Trophoblast cell (in vitro differentiated cells and primary cell): ENCODE results near the gene NUDT13.

Source experiments
- DNase-seq, 2 donors: peaks; one replicate each; pipeline ENCODE4 v3.0.0-alpha.2; 2016
- H2AFZ ChIP-seq: 2 replicates; pipeline ENCODE4 v1.6.1; 2013; ENCODE audit warnings: low read length, moderate library complexity, mild to moderate bottlenecking; ENCODE audit not compliant: insufficient read depth, poor library complexity
- H2AK5ac ChIP-seq: 2 replicates; pipeline ENCODE4 v1.6.1; 2013; ENCODE audit warnings: mild to moderate bottlenecking, low read length
- H2BK120ac ChIP-seq: 2 replicates; pipeline ENCODE4 v1.6.1; 2013; ENCODE audit warnings: low read length, mild to moderate bottlenecking, moderate library complexity; ENCODE audit not compliant: insufficient read depth, poor library complexity
- H2BK12ac ChIP-seq: 2 replicates; pipeline ENCODE4 v1.6.1; 2013; ENCODE audit warnings: mild to moderate bottlenecking, low read length, moderate library complexity
- H2BK5ac ChIP-seq: 2 replicates; pipeline ENCODE4 v1.6.1; 2013; ENCODE audit warnings: low read length, low read depth, moderate library complexity, mild to moderate bottlenecking; ENCODE audit not compliant: poor library complexity
- H3K14ac ChIP-seq: 2 replicates; pipeline ENCODE4 v1.6.1; 2013; ENCODE audit warnings: mild to moderate bottlenecking, low read length
- H3K18ac ChIP-seq: 2 replicates; pipeline ENCODE4 v1.6.1; 2013; ENCODE audit warnings: mild to moderate bottlenecking, low read length
- H3K23ac ChIP-seq: 2 replicates; pipeline ENCODE4 v1.6.1; 2013; ENCODE audit warnings: low read length
- H3K27ac ChIP-seq: 2 replicates; pipeline ENCODE4 v1.5.1; 2013; ENCODE audit warnings: low read depth, mild to moderate bottlenecking, inconsistent platforms, low read length, moderate library complexity
- H3K27me3 ChIP-seq: 2 replicates; pipeline ENCODE4 v1.6.1; 2013; ENCODE audit warnings: inconsistent platforms, mild to moderate bottlenecking, low read length, moderate library complexity; ENCODE audit not compliant: insufficient read depth
- H3K36me3 ChIP-seq, 2 experiments: 1 replicate in 1 of 2; 2 replicates in 1 of 2; pipeline ENCODE4 v1.6.1; 2013; ENCODE audit warnings: low read length in 2 of 2, mild to moderate bottlenecking in 2 of 2, moderate library complexity in 1 of 2; ENCODE audit not compliant: insufficient read depth in 2 of 2, control insufficient read depth in 1 of 2
- H3K4ac ChIP-seq: 2 replicates; pipeline ENCODE4 v1.6.1; 2013; ENCODE audit warnings: low read depth, mild to moderate bottlenecking, low read length, moderate library complexity
- H3K4me1 ChIP-seq, 2 experiments: 1 replicate in 1 of 2; 2 replicates in 1 of 2; pipeline ENCODE4 v1.6.1; 2013; ENCODE audit warnings: low read length in 2 of 2, mild to moderate bottlenecking in 2 of 2, moderate library complexity in 1 of 2; ENCODE audit not compliant: insufficient read depth in 2 of 2, control insufficient read depth in 1 of 2
- H3K4me2 ChIP-seq: 2 replicates; pipeline ENCODE4 v1.6.1; 2013; ENCODE audit warnings: inconsistent platforms, mild to moderate bottlenecking, low read length, moderate library complexity
- H3K4me3 ChIP-seq: 2 replicates; pipeline ENCODE4 v1.5.1; 2013; ENCODE audit warnings: mild to moderate bottlenecking, low read depth, low read length, inconsistent platforms
- H3K79me1 ChIP-seq: one replicate; pipeline ENCODE4 v1.6.1; 2013; ENCODE audit warnings: low read length
- H3K79me2 ChIP-seq: 2 replicates; pipeline ENCODE4 v1.6.1; 2013; ENCODE audit warnings: low read length, mild to moderate bottlenecking; ENCODE audit not compliant: control insufficient read depth, insufficient read depth, poor library complexity
- H3K9ac ChIP-seq: 2 replicates; pipeline ENCODE4 v1.6.1; 2013; ENCODE audit warnings: mild to moderate bottlenecking, low read length
- H3K9me3 ChIP-seq: 2 replicates; pipeline ENCODE4 v1.6.1; 2013; ENCODE audit warnings: low read depth, mild to moderate bottlenecking, control low read depth, inconsistent platforms, low read length; ENCODE audit not compliant: insufficient read depth
- H4K12ac ChIP-seq: 2 replicates; pipeline ENCODE4 v1.6.1; 2013; ENCODE audit warnings: low read depth, mild to moderate bottlenecking, low read length, moderate library complexity
- H4K8ac ChIP-seq: 2 replicates; pipeline ENCODE4 v1.6.1; 2013; ENCODE audit warnings: low read depth, mild to moderate bottlenecking, low read length, moderate library complexity
- H4K91ac ChIP-seq: one replicate; pipeline ENCODE4 v1.6.1; 2013; ENCODE audit warnings: low read depth, mild to moderate bottlenecking, low read length, moderate library complexity
- WGBS: extraction: QIAGEN DNeasy Blood & Tissue Kit; methylation state at CpG from one replicate; pipeline ENCODE4 v1.1.7; 2013; ENCODE audit warnings: missing lambda C conversion rate; ENCODE audit not compliant: insufficient read length, insufficient coverage; ENCODE audit errors: extremely low coverage; 5-methylcytosine and 5-hydroxymethylcytosine counted together

NUDT13 gene

DNA sequence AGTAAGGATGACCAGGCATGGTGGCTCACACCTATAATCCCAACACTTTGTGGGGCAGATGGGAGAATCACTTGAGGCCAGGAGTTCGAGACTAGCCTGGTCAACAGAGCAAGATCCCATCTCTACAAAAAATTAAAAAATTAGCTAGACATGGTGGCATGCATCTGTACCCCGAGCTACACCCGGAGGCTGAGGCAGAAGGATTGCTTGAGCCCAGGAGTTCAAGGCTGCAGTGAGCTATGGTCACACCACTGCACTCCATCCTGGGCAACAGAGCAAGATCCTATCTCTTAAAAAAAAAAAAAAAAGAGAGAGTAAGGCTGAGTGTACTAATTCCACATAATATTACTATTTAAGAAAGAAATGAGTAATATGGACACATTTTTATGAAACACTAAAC, 17.4 kb upstream of the NUDT13 start:
- Histone ChIP-seq H2AK5ac (no peak overlapping the region), H3K14ac (no peak overlapping the region), H2AFZ (no peak overlapping the region), H3K79me2 (peaks cover 12% of the 10 kb centered on the region), H3K27me3 (no peaks in the 10 kb centered on the region), H2BK5ac (no peak overlapping the region), H4K8ac (no peak overlapping the region), H3K4ac (peak overlapping the region; percentile 93), H2BK120ac (no peak overlapping the region), H3K79me1 (peaks cover 11% of the 10 kb centered on the region), H3K4me1 (no peaks in the 10 kb centered on the region), H4K12ac (no peak overlapping the region), H2BK12ac (no peak overlapping the region), H3K9me3 (no peaks in the 10 kb centered on the region), H3K27ac (no peak overlapping the region), H3K9ac (no peak overlapping the region), H3K18ac (no peak overlapping the region), H3K4me3 (no peak overlapping the region), H4K91ac (no peak overlapping the region), H3K36me3 (peaks cover 0 to 7% of the 10 kb centered on the region in 2 experiments), H3K23ac (no peak overlapping the region), H3K4me2 (no peak overlapping the region)
- no CpG with 5 or more reads among the region's 3 CpGs for WGBS
- DNase-seq, result no peak

GRCh38 chr10:73093922-73094850, 16.1 kb upstream of the NUDT13 start:
- H3K18ac ChIP-seq, result no peak overlapping the region
- H3K9me3 ChIP-seq, result no peaks in the 10 kb centered on the region
- peaks cover 11% of the 10 kb centered on the region for H3K79me1 ChIP-seq
- no peak overlapping the region for H3K4me3 ChIP-seq
- H3K4ac ChIP-seq, result no peak overlapping the region
- H4K12ac ChIP-seq, result no peak overlapping the region
- peaks cover 12% of the 10 kb centered on the region for H3K79me2 ChIP-seq
- H2BK12ac ChIP-seq, result no peak overlapping the region
- no peak overlapping the region for H4K8ac ChIP-seq
- no CpG with 5 or more reads among the region's 2 CpGs for WGBS
- H4K91ac ChIP-seq, result no peak overlapping the region
- H3K4me1 ChIP-seq, result no peaks in the 10 kb centered on the region
- no peak overlapping the region for H2BK120ac ChIP-seq
- no peak overlapping the region for H2BK5ac ChIP-seq
- no peak overlapping the region for H2AK5ac ChIP-seq
- H3K14ac ChIP-seq, result no peak overlapping the region
- H3K27me3 ChIP-seq, result no peaks in the 10 kb centered on the region
- DNase-seq, result no peak
- no peak overlapping the region for H3K23ac ChIP-seq
- H3K36me3 ChIP-seq, result peaks cover 0 to 7% of the 10 kb centered on the region in 2 experiments
- H3K27ac ChIP-seq, result no peak overlapping the region
- peak overlapping the region; percentile 56 for H3K4me2 ChIP-seq
- H3K9ac ChIP-seq, result no peak overlapping the region
- no peak overlapping the region for H2AFZ ChIP-seq

GRCh38 chr10:73094986-73095480, 15.2 kb upstream of the NUDT13 start:
- Histone ChIP-seq H2AFZ (no peak overlapping the region), H2BK120ac (no peak overlapping the region), H3K23ac (no peak overlapping the region), H3K27me3 (no peaks in the 10 kb centered on the region), H2BK12ac (no peak overlapping the region), H3K4me2 (no peak overlapping the region), H3K18ac (no peak overlapping the region), H3K4me1 (no peaks in the 10 kb centered on the region), H3K27ac (peak overlapping the region; percentile 79), H4K8ac (no peak overlapping the region), H3K4ac (no peak overlapping the region), H3K9ac (no peak overlapping the region), H3K9me3 (no peaks in the 10 kb centered on the region), H3K36me3 (peaks cover 3 to 4% of the 10 kb centered on the region in 2 experiments), H3K4me3 (no peak overlapping the region), H3K79me1 (peaks cover 11% of the 10 kb centered on the region), H4K91ac (no peak overlapping the region), H3K14ac (no peak overlapping the region), H2BK5ac (no peak overlapping the region), H2AK5ac (no peak overlapping the region), H4K12ac (no peak overlapping the region), H3K79me2 (peaks cover 8% of the 10 kb centered on the region)
- WGBS, result no CpG with 5 or more reads among the region's 5 CpGs
- DNase-seq, result no peak

GRCh38 chr10:73095481-73096021, 14.7 kb upstream of the NUDT13 start:
- no peak overlapping the region for H3K14ac ChIP-seq
- DNase-seq, result peak; percentile 47 to 76
- WGBS, result no CpG with 5 or more reads among the region's 14 CpGs

More at GRCh38 chr10:73095481-73096021, 14.7 kb upstream of the NUDT13 start:
- no peak overlapping the region for H4K8ac ChIP-seq
- H4K12ac ChIP-seq, result no peak overlapping the region
- H3K9ac ChIP-seq, result peak overlapping the region; percentile 81
- peak overlapping the region; percentile 88 for H3K4me3 ChIP-seq
- H2BK5ac ChIP-seq, result peak overlapping the region; percentile 54
- no peak overlapping the region for H2AK5ac ChIP-seq
- H3K79me1 ChIP-seq, result peaks cover 11% of the 10 kb centered on the region
- peak overlapping the region; percentile 7 for H2BK120ac ChIP-seq
- H3K4me2 ChIP-seq, result peak overlapping the region; percentile 66
- H4K91ac ChIP-seq, result no peak overlapping the region
- H3K27ac ChIP-seq, result peak overlapping the region; percentile 79
- H3K36me3 ChIP-seq, result peaks cover 3 to 5% of the 10 kb centered on the region in 2 experiments
- H3K18ac ChIP-seq, result no peak overlapping the region
- no peak overlapping the region for H3K23ac ChIP-seq
- no peak overlapping the region for H2BK12ac ChIP-seq
- no peaks in the 10 kb centered on the region for H3K9me3 ChIP-seq
- no peak overlapping the region for H2AFZ ChIP-seq
- H3K27me3 ChIP-seq, result no peaks in the 10 kb centered on the region
- H3K79me2 ChIP-seq, result peaks cover 8% of the 10 kb centered on the region
- H3K4me1 ChIP-seq, result no peaks in the 10 kb centered on the region
- H3K4ac ChIP-seq, result no peak overlapping the region
